AG08395 (cell line): ENCODE data around the gene SNRPF.
"Not testable (repeated sequence)": the region's sequence is repeated elsewhere in the genome, so short reads cannot be mapped to it uniquely, and the experiment has no call there.

Experiments used
- DNase-seq: peaks from one replicate; pipeline ENCODE4 v3.0.0; 2012; ENCODE audit warnings: mixed read lengths, low spot score

Gene SNRPF

DNA sequence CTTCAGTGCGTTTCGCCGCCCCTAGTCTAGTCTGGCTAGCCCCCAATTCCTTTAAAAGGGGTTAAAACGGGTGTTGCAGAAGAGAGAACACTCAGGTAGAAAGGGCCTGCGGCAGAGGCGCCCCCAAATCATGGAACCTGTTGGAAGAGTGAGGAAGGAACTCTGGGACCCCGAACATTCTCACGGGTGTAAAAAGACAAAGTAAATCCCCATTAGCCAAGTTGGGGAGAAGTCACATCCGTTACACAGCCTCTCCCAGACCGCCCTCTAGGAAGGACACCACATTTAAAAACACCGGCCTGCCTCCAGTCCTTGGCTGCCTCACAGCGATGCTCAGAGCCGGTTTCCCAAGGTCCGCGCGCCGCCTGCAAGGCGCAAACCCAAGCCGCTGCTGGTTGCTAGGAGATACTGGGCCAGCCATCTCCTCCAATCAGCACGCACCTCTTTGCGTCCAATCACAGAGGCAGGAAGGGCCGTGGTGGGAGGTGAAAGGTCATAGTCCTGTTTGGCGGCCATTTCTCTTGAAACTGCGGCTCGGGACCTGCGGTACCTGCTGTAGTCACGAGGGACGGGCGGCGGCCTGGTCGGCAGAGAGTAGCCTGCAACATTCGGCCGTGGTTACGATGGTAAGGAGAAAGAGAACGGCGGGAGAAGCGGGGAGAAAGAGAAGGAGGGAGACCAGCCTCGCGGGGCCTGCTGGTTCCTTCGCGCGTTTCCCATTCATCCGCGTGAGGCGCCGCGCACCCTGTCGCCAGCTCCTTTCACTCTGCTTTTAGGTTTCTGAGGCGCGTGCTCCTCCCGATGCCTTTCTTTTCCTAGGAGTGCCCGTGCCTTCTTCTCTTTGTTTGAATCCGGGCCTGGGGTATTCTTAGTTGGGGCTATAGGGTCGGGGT, at the start of gene SNRPF:
Gene SNRPF, plus strand, starts transcription at position 502 of the 893 bp plus-strand sequence. Its CDS starts 122 bp downstream, at position 624.
- peak; percentile 100 for DNase-seq

DNA sequence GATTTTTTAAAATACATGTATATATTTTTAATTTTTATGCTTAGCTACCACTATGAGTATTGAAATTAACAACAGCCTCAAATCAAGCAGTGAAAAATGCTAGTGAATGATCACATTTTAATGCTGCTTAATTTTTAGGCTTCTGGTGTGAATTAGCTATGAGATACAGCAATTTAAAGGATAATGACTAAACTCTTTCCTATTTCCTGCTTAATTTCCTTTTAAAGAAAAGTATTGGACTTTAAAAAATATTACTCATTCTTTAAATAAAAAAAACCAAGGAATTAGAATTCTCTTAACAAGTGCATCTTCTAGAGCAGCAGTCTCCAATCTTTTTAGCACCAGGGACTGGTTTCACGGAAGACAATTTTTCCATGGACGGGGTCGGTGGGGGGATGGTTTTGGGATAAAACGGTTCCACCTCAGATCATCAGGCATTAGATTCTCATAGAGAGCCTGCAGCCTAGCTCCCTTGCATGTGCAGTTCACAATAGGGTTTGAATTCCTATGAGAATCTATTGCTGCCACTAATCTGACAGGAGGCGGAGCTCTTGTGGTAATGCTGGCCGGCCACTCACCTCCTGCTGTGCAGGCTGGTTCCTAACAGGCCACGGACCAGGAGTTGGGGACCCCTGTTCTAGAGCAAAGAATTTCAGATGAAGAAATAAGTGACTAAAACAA, 49.6 kb upstream of the SNRPF start:
- DNase-seq = no peak

DNA sequence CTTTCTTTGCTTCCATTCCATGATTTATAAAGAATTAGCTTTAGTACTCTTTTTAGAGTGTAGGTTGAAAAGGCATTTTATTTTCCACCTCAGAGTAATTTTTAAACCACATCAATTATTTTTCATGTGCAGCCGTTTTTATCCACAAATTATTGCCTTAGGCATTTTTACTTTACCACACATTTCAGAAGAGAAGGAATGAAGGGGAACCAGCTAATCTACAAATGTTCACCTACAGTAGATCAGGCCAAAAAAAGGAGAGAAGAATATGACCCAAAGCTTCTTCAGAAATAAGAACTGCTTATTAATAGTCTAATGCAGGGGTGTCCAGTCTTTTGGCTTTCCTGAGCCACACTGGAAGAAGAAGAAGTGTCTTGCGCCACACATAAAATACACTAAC, 48.3 kb upstream of the SNRPF start:
- DNase-seq = no peak

DNA sequence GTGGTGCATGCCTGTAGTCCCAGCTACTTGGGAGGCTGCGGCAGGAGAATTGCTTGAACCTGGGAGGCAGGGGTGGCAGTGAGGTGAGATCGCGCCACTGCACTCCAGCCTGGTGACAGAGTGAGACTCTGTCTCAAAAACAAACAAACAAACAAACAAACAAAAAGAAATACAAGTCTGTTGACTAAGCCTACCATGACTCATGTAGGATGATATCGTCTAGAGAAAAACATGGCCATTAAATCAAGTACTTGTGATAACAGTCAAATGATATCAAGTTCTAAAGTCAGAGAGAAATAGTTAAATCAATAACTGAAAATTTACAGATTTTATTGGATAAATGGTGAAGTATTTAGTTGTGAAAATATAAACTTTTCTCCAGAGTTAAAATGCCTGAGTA, 46.6 kb upstream of the SNRPF start:
- not testable (repeated sequence) for DNase-seq

DNA sequence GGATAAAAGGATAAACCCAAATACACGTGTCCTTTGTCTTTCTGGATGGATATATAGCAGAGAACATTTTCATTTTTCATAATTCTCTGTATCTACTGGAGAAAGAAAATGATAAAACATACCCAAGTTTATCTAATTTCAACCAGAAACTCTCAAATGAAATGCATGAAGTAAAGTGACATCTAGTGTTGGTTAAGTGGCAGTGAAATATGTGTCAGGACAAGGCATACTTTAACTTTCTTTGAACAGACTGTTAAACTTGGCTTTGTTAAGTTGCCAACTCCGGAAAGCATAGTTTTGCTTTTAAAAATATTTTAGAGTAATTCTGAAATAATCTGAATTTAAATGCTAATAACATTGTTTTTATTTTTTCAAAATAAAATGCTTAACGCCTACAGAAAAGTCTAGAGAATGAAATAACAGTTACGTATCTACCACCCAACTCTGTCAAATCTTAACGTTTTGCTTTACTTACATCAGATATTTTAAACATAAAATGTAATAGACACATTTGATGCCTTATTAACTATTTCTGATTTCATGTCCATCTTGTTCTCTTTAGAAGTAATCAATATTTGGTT, 43.0 kb upstream of the SNRPF start:
- DNase-seq = peak; percentile 45

DNA sequence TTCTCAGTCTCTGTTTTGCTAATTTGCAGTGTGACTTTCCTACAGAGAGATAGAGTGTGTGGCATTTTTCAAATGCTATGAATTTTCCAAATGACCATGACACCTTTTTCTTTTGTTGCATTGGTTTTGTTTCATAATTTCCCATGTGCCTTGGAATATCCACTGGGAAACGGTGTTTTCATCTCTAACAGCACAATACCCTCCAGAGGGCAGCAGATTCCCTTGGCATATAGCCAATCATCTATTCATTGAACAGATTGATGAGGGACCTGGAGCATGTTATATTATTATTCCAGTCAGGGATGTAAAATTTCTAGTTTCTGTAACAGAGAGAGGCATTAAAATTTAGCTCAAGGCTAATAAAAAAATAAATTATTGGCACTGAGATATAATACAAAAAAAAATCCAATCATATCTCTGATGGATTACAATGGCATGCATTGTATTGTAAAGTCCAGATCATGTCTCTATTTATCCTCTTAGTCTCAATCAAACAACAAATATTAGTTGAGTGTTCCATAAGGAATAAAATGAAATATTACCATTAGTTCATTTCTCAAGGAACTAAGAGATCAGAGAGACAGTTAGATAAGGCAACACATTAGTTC, 38.6 kb upstream of the SNRPF start:
- DNase-seq = peak; percentile 68

DNA sequence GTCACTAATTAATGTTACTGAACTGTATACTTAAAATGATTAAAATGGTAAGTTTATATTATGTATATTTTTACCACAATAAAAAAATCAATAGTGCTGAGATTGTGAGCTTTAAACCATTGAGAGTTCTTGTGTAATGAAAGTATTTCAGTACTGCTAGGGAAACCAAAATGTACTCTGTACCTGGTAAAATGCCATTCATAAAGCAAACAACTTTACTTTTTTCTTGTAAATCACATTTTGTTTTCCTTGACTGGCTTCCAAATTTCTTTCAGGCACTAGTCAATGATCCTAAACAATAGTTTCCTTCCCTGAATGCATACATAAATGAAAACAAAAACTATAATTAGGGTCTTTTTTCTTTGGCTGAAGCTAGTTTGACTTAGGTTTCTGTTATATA, 29.4 kb upstream of the SNRPF start:
- no peak for DNase-seq

DNA sequence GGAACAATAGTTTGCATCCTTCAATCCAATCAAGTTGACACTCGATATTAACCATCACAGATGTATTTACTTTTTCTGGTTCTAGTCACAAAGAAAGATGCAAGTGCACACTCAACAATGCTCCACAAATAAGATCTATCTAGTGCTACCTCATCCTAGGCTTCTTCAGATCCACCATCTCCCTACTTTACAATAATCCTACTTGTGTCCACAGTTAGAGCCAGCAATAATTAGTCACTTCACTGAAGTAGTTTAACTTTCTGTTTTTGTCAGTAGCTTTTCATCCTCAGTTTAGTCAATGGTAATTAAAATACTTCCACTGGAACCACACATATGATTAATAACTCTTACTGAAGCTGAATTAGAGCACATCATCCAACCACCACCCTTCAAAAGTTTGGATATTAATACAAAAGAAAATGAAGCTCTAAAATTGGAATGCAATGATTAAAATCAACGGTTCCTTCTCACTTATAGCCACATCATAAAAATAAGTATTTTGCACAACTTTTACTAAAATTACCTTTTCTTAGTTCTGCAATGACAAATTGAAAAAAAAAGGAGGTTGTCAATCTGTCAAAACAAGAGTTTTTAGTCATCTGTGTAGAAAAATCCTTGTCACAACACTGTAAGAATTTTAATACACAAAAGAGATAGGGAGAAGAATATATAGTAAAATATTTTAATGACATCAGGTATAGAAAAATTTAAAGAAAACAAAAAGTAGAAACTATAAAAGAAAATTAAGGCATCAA, 28.2 kb upstream of the SNRPF start:
- no peak for DNase-seq

DNA sequence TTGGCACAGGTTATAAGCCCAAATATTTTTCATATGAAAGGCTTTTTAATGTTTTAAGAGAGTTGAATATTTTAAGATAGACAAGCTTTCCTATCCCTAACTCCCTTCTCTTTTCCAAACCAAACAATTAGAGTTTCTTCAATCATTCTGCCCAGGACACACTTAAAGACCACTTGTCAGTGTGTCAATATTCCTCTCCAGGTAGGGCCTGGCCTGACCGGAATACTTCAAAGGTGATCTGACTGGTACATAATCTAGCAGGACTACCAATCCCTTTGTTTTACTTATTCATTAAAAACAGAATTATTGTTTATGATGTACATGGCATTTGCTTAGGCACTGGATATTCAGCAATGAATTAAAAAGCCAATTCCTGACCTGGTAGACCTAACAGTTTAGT, 24.2 kb upstream of the SNRPF start:
- no peak for DNase-seq

DNA sequence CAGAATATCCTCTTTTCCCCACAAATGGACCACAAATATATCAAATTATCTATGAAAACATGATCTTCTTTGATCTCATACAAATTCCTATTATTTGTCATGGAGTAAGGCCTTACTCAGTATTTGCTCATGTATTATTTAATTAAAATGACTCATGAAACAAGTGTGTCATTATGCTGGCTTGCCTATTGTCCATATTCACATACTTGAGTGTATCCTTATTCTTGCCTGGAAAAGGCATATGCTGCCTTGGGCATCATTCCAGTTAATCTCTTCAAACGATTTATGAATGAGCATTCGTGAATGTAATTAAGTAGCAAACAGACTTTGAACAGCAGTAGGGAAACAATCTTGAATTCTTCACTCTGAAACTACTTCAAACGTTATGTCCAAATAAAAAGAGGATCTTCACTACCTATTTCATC, 22.6 kb upstream of the SNRPF start:
- DNase-seq = peak; percentile 64

DNA sequence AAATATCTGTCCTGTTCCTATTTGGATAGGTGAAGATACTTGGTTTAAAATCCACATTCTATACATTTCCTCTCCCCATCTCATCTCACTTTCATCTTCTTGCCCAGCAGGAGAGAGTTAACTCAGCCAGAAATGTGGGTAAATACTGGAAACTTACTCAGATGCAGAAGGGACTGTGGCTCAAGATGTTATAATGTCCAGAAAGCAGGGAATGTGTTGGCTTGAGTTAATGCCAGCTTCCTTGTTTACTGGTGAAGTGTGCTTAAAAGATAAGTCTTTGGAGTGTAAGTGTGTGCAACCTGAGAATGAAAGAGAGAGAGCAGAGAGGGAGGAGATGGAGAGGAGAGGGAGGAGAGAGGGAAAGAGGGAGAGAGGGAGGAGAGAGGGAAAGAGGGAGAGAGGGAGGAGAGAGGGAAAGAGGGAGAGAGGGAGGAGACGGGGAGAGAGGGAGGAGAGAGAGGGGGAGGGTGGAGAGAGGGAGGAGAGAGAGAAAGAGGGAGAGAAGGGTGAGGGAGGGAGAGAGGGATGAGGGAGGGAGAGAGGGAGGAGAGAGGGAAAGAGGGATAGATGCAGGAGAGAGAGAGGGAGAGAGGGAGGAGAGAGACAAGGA, 22.0 kb upstream of the SNRPF start:
- DNase-seq = peak; percentile 48

DNA sequence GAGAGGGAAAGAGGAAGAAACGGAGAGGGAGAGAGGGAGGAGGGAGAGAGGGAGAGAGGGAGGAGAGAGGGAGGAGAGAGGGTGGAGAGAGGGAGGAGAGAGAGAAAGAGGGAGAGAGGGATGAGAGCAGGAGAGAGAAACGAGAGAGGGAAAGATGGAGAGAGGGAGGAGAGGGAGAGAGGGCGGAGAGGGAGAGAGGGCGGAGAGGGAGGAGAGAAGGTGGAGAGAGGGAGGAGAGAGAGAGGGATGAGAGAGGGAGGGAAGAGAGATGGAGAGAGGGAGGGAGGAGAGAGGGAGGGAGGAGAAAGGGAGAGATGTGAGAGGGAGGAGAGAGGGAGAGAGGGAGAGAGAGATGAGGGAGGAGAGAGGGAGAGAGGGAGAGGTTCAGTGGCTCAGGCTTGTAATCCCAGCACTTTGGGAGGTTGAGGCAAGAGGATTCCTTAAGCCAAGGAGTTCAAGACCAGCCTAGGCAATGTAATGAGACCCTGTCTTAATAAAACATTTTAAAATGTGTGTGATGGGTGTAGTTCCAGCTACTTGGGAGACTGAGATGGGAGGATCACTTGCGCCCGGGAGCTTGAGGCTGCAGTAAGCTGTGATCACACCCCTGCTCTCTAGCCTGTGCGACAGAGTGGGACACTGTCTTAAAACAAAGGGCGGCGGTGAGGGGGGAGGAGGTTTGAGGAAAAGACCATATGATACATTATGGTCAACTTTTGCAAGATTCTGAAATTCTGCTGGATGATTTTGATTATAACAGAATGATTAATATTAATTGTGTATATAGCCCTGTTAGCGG, 21.3 kb upstream of the SNRPF start:
- DNase-seq = no peak

DNA sequence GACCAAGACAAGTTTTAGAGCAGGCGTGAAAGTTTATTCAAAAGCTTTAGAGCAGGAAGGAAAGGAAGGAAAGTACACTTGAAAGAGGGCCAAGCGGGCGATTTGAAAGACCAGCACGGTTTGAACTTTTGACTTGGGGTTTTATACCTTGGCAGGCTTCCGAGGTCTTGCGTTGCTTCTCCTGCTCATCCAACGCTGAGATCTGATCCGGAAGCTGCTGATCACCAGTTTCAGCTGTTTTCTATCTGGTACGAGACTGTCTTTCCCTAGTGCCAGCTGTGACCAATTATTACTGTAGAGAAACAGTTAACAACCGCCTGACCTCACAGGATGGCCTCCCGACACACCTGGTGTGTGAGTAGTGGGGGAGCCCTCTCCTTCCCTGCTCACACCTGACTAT, 20.6 kb upstream of the SNRPF start:
- peak; percentile 7 for DNase-seq

DNA sequence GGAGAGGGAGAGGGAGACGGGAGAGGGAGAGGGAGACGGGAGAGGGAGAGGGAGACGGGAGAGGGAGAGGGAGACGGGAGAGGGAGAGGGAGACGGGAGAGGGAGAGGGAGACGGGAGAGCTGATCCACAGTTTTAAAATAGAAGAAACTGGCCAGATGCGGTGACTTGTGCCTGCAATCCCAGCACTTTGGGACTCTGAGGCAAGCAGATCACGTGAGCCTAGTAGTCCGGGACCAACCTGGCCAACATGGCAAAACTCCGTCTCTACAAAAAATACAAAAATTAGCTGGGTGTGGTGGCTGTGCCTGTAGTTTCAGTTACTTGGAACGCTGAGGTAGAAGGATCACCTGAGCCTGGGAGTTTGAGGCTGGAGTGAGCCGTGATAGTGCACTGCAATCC, 16.3 kb upstream of the SNRPF start:
- DNase-seq = not testable (repeated sequence)

DNA sequence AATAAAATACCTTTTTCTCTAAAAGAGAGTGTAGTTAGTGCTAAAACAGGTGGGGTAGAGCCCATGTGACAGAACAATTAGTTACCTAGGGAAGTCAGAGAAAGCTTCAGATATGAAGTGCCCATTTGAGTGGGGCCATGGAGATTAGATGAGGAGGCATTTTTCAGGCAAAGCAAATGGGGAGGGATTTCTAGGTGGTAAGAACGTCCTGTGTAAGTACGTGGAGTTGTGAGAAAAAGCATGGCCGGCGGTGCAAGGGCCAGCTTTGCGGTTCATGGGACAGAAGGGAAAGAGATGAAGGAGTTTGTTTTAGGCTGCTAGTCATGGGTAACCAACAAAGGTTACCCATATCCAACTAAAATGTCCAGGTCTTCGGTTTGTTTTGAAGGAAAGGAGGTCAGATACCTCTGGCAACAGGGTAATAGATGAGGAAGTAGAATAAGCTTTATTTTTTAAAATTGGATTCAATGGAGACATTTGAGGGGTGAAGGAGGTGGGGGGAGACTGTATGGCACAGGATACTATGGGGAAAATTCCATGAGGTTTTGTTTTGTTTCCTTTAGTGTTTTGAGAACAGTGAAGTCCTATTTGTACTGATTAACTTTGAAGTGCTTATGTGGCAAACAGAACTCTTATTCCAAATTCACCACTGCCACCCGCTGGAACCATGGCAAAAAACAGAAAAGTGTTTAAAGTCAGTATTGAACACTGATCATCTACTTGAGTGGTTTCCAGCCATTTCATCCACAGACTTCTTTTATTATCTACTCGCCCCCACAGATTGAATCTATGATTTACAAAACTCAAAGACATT, 10.0 kb upstream of the SNRPF start:
- DNase-seq = peak; percentile 32

DNA sequence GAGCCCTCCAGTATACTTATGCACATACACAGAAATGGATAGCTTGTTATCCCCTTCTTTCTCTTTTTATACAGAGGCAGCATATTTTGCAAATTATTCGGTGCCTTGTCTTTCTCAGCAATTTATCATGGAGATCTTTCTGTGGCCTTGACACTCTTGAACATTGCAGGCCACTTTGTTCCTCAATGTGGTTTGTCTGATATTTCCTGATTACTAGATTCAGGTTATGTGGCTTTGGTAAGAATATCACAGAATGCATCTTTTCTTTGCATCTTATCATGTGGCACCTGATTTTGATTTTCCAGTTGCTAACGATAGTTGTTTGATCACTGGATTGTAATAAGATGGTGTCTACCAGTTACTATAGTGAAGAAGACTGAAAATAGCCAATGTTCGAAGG, 7.1 kb upstream of the SNRPF start:
- no peak for DNase-seq

DNA sequence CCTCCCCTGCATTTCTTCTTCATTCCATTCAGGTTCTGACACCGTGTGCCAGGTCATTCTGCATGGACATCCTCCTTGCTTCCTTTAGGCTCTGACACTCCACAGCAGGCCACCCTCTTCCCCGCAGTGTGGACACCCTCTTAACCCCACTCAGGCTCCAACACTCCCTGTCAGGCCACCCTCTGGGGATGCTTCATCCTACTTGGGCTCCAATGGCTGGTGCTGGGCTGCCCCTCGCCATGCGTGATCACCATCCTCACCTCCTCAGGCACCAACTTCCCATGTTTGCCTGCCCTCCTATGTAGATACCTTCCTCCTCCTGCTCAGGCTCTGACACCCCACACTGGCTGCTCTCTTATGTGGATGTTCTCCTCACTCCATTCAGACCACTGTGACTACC, 6.6 kb upstream of the SNRPF start:
- no peak for DNase-seq

DNA sequence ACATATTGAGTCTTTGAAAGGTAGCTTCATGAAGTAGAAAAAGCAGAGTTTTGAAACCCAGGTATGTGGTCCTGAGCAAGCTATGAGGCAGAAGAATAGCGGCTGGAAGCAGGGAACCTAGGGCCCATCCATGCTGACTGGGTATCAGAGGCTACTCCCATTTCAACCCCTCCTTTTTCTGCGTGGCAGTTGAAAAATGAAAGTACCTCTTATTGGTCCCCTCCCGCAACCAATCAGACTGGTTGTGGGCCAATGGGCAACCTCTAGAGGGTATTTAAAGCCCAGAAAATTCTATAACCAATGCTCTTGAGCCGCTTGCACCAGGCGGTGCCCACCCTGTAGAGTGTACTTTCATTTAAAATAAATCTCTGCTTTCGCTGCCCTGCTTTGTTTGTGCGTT, 1.6 kb upstream of the SNRPF start:
- DNase-seq = no peak

DNA sequence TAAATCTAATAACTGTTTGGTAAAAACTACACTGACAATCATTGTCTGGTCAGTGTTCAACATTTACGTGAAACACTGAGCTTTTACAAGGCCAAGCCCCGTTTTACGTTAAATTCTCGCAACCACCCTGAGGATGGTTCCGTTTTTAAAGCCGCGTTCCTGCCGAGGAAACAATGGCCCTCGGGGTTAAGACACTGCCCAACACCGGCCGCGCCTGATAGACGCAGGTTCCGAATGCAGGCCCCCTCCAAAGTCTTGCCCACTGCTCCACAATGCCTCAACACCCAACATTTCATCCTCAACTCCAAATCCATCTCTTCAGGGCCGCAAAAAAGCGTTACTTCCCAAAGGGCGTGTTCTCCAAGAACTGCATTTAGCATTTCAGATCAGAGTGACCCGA, 953 bp upstream of the SNRPF start:
- no peak for DNase-seq

DNA sequence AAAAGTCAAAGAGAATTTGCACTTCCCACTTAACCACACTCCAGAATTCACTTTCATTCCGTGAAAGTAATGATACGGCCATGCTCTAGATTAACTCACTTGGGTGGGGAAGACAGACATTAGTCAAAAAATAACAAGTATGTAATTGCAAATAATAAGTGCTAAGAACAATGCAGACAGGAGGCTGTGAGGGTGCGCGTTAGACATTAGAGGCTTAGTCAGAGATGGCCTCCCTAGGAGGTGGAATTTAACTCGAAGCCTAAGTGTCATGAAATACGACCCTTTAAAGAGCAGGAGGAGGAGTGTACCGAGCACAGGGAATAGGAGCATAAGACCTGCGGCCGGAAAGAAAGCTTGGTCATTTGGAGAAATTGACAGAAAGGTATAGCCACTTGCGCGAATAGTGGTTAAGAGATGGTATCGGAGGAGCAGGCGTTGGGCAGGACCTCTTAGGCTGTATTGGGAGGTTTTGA, 628 bp downstream of the SNRPF start:
- peak; percentile 5 for DNase-seq
